ENCODE results near the gene CCDC149.
"Not testable (repeated sequence)": the region's sequence is repeated elsewhere in the genome, so short reads cannot be mapped to it uniquely, and the experiment has no call there.

Gene CCDC149

DNA sequence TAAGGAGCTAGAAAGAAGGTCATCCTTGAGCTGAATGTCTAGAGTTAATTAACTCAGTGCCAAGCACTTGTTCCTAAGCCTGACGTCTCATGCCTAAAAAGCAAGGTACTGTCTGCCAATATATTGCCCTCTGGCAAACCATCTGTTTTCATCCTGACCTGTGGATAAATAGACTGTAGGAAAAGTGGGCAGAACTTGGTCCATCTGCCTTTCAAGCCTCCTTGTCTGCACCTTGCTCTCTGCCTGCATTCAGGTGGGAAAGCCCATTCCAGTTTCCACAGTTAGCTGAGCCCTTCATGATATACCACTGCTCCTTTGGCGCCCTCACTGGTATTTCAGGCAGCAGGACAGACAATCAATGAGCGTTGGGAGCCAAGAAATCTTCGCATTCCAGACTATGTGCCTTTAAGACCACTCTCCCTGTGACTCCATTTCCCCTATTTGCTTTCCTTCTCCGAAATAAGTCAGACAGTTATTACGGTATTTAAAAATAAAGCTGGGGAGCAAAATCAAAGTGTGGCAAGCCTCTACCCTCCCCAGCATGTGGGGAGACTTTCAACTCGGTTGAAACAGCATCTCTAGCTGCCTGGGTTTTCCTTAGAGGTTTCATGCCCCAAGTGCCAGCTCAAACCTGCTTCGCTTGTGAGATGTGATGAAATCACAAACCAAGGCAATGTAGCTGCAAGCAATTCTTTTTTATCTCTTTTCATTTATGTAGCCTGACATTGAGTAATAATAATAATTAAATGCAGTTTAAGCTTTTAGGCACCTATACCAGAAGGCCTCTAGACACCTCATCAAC lies 2.5 kb upstream of the CCDC149 start:
- no peak for DNase-seq

DNA sequence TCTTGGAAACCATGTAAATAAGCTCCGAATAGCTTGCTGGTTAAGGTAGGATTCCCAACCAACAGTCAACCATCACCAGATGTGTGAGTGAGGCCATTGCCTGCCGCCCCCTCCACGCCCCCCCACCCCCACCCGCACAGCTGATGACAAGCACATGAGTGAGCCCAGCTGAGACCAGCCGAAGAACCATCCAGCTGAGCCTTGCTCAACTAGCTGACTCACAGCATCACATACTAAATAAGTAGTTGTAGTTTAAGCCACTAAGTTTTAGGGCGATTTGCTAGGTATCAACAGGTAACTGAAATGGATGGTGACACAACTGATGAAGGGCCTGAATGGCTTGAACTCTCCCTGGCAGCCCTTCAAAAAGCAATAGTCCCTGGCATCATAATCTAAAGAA lies 1.6 kb upstream of the CCDC149 start:
- no peak for DNase-seq

GRCh38 chr4:24913119-24913485 lies 260 bp upstream of the CCDC149 start:
- DNase-seq, result no peak

DNA sequence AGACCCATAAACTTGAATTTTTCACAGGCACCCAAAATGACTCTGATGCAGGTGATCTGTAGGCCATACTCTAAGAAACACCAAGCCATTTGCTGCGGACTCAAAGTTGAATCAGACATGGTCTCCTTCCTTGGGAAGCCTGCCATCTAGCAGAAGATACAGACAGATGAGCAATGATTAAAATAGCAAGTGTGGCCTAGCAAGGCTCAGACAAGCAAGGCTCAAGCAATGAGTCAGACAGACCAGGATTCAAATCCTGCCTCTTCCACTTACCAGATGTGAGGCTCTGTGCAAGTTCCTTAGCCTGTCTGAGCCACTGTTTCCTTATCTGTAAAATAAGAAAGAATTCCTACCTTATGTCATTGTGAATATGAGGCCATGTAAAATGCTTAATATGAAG lies 2.3 kb downstream of the CCDC149 start:
- DNase-seq, result no peak

GRCh38 chr4:24909606-24910005 lies 3.2 kb downstream of the CCDC149 start:
- DNase-seq, result not testable (repeated sequence)

- no peak for DNase-seq
Observed at GRCh38 chr4:24897639-24898038, 15.2 kb downstream of the CCDC149 start.

- DNase-seq, result no peak
Observed at GRCh38 chr4:24896977-24897376, 15.9 kb downstream of the CCDC149 start.

GRCh38 chr4:24896056-24896455 lies 16.8 kb downstream of the CCDC149 start:
- DNase-seq, result no peak

- no peak for DNase-seq
Observed at GRCh38 chr4:24895461-24895860, 17.4 kb downstream of the CCDC149 start.

- no peak for DNase-seq
Observed at GRCh38 chr4:24894846-24895245, 18.0 kb downstream of the CCDC149 start.

DNA sequence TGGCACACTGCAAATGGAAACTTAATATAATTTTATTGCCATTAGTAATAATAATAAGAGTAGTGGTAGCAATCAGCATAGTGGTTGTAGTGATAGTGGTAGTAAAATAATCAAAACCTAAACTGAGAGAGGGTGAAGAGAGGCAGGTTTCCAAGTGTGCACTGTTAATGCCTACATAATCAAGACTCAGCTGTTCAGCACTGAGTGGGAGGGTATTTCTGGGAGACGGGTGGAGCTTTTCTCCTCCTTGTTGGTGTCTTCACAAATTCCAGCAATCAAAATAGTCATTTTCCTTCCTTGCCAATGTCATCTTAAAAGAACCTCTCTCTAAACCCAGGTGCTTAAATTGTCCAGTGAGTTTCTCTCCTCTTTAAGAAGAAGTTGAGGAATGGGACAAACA lies 18.6 kb downstream of the CCDC149 start:
- no peak for DNase-seq

DNA sequence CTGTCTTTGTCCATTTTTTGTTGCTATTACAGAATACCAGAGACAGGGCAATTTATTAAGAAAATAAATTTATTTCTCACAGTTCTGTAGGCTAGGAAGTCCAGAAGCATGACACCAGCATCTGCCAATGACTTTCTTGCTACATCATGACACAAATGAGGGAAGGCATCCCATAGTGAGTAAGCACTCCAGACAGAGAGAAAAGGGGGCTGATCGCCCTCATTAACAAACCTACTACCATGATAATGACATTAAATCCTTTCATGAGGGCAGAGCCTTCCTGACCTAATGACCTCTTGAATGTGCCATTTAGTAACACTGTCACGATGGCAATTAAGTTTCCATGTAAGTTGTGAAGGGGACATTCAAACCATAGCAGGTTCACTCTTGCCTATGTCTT lies 20.1 kb downstream of the CCDC149 start:
- DNase-seq, result no peak

DNA sequence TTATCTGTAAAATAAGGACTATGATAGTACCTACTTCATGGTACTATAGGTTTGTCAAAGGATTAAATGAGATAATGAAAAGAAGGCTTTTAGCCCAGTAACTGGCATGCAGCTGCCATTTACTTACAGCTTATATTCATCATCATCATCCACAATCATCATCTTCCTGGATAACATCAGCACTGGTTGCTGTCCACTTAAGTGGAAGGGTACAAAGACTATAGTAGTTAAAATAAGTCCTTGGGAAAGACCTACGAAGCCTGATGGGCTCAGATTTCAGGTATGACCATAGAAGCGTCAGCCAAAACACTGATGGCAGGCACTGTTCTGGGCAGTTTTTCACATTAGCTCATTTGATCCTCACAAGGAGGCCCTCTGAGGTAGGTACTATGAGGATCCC lies 20.6 kb downstream of the CCDC149 start:
- DNase-seq, result no peak

- DNase-seq, result peak; percentile 74
Observed at GRCh38 chr4:24890561-24891126, 22.2 kb downstream of the CCDC149 start.

DNA sequence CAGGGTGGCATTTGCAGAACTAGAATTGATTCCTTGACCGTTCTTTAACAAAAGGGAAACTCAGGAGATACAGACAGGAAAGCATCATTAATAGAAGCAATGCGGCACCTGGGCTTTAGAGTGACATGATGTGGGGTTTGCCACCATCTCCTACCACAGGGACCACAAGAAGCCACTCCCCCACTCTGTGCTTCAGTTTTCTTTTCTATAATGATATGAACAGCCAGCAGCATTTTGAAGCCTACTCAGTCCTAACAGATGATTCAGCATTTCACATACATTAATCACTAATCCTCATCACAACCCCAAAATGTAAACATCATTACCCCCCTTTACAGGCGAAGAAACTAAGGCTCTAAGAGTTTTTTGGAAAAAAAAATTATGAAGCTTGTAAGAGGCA lies 22.9 kb downstream of the CCDC149 start:
- DNase-seq, result no peak

- no peak for DNase-seq
Observed at GRCh38 chr4:24888475-24889344, 24.1 kb downstream of the CCDC149 start.

DNA sequence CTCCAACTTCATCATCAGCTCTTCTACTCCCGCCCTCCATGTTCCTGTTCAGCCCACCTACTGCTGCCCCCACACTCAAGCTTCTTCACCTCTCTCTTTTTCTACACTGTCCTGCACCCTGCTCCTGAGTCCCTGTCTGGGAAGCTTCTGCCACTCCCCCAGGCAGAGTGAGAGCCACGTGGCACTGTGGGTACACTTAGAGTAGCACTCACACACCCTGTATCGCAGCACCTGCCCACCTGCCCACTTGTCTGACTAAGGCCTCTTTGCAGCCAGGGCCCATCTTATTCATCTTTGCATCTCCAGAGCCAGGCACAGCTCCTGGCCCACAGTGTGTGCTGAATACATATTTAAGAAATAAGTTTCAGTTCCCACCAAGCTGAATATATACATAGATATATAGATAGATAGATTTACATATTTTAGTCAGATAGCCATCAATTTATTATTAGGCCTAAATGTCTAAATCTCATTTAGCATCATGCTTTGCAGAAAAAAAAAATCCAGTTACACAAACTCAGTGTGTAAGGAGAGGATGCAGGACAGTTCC lies 24.9 kb downstream of the CCDC149 start:
- no peak for DNase-seq

DNA sequence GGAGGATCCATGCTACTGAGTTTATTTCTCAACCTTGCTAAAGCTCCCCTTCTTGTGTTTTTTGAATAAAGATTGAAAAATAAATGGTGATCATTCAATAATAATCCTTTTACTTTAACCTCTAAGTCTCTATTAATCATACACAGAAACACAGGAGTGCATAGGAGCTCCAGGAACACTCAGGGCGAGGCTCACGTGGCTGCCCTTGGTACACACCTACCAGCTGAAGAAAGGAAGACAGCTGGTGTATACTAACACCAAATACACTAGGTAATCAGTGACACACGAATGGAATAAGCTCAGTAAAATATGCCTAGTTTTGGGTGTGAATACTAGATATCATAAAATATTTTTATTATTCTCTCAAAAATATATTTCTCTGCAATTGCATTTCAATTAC lies 26.2 kb downstream of the CCDC149 start:
- no peak for DNase-seq

- no peak for DNase-seq
Observed at GRCh38 chr4:24885342-24885741, 27.5 kb downstream of the CCDC149 start.

- DNase-seq, result no peak
Observed at GRCh38 chr4:24884902-24885301, 27.9 kb downstream of the CCDC149 start.

GRCh38 chr4:24881508-24882196 lies 31.2 kb downstream of the CCDC149 start:
- DNase-seq, result no peak

GRCh38 chr4:24880186-24880585 lies 32.7 kb downstream of the CCDC149 start:
- DNase-seq, result no peak

GRCh38 chr4:24878636-24879016 lies 34.2 kb downstream of the CCDC149 start:
- no peak for DNase-seq

All from NCI-H1436 treated with DMSO at 0.1 percent for 48 hours (cell line).